Activated B cell treated with CpG ODN at 0.5 μM for 24 hours (primary cell): ENCODE measurements around the gene SIRPB1. TPM values are rescaled to one million over a fixed set of nuclear protein-coding genes. Genes with fewer than 3 reads are reported as not detected.
"Not testable (repeated sequence)": the region's sequence is repeated elsewhere in the genome, so short reads cannot be mapped to it uniquely, and the experiment has no call there.

Source experiments
- ATAC-seq: fragments of 200-7000 bp; cut with Tn5 transposase; one replicate; pipeline ENCODE4 v1.10.0; 2021; ENCODE audit warnings: low read depth, mild to moderate bottlenecking, moderate library complexity
- CTCF ChIA-PET: fragments of 350-600 bp; sonication (Branson Sonifier 250); formaldehyde crosslinking; loops from one replicate; lab custom pipeline; 2021; ENCODE audit warnings: antibody characterized with exemption; lab: Charles Lee
- POLR2A ChIA-PET: fragments of 350-600 bp; sonication (Branson Sonifier 250); formaldehyde crosslinking; loops from one replicate; lab custom pipeline; 2021; ENCODE audit warnings: antibody characterized with exemption; lab: Charles Lee
- DNase-seq: peaks from one replicate; pipeline ENCODE4 v3.0.0; 2022
- H3K27ac Mint-ChIP-seq: one replicate; pipeline ENCODE4 v1.8.0; 2020; ENCODE audit warnings: mixed read lengths
- H3K27me3 Mint-ChIP-seq: one replicate; pipeline ENCODE4 v1.8.0; 2021; ENCODE audit warnings: mixed read lengths
- H3K36me3 Mint-ChIP-seq: one replicate; pipeline ENCODE4 v1.8.0; 2021; ENCODE audit warnings: low read depth, mixed read lengths
- H3K4me1 Mint-ChIP-seq: one replicate; pipeline ENCODE4 v1.8.0; 2021; ENCODE audit warnings: mixed read lengths
- H3K4me3 Mint-ChIP-seq: one replicate; pipeline ENCODE4 v1.8.0; 2020; ENCODE audit warnings: mild to moderate bottlenecking, mixed read lengths
- H3K9me3 Mint-ChIP-seq: one replicate; pipeline ENCODE4 v1.8.0; 2020; ENCODE audit warnings: mixed read lengths
- intact Hi-C: fragments of 100-400 bp; cut with micrococcal nuclease; formaldehyde crosslinking; loops from one replicate; pipeline ENCODE4 v1.15.1; 2024
- total RNA-seq: library from RNA; stranded (reverse); gene quantifications from 2 replicates; pipeline ENCODE4 v1.2.3, GENCODE V29; 2022
- TF ChIP-seq, protein P1 (sequence below): fragments of 200-600 bp; IDR thresholded peaks from one replicate; pipeline ENCODE4 v1.8.0; 2022; ENCODE audit warnings: antibody characterized with exemption, mild to moderate bottlenecking

The SIRPB1 gene
- total RNA-seq, 1 donor from 2014 or later = 1.1 TPM

DNA sequence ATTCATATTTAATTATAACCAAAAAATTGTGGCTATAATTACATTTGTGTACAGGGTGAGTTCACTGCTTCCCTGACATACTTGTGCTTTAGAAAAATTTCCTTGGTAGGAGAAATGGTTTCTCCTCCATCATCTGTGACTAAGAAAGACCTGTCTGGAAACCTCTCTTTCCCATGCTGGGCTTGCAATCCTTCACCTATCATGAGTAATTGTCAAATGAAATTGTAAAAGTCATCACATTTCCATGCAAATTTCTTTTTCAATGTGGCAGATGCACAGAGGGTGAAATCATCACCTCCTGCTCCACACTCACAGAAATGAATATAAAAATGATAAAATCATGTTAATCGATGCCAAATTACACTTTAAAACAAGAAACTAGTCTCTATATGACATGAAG, 1.5 kb upstream of the SIRPB1 start:
- intact Hi-C loops = loop anchor here (5.0 kb wide), 1 partner anchor 46 kb away; no protein-coding TSS in a partner anchor
- Mint-ChIP-seq H3K27me3 (no peaks in the 10 kb centered on the region), H3K4me3 (no peak overlapping the region), H3K27ac (no peak overlapping the region), H3K9me3 (no peaks in the 10 kb centered on the region), H3K4me1 (peaks cover 65% of the 10 kb centered on the region), H3K36me3 (no peaks in the 10 kb centered on the region)
- TF ChIP-seq, protein P1, sequence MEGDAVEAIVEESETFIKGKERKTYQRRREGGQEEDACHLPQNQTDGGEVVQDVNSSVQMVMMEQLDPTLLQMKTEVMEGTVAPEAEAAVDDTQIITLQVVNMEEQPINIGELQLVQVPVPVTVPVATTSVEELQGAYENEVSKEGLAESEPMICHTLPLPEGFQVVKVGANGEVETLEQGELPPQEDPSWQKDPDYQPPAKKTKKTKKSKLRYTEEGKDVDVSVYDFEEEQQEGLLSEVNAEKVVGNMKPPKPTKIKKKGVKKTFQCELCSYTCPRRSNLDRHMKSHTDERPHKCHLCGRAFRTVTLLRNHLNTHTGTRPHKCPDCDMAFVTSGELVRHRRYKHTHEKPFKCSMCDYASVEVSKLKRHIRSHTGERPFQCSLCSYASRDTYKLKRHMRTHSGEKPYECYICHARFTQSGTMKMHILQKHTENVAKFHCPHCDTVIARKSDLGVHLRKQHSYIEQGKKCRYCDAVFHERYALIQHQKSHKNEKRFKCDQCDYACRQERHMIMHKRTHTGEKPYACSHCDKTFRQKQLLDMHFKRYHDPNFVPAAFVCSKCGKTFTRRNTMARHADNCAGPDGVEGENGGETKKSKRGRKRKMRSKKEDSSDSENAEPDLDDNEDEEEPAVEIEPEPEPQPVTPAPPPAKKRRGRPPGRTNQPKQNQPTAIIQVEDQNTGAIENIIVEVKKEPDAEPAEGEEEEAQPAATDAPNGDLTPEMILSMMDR = no peak
- no peak for DNase-seq
- CTCF ChIA-PET = no interaction called here
- ATAC-seq = no peak
- POLR2A ChIA-PET = no interaction called here

DNA sequence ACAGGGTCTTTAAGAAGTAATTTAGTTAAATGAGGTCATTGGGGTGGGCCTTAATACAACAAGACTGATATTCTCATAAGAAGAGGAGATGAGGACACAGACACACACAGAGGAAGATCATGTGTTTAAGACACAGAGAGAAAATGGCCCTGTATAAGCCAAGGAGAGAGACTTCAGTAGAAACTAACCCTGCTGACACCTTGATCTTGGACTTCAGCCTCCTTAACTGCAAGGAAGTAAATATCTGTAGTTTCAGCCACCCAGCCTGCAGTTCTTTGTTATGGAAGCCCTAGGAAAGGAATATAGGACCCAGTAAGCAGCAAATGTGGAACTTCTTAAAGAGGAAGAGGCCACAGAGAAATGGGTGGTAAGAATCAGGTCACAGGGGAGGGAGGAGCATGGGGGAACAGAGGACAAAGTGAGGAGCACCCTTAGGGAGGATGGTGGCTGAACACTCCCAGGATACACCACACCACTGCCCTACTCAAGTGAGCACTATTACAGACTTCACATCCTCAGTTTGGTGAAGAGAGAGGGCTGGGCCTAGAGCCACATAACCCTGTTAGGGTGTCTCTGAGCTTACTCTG, 762 bp downstream of the SIRPB1 start:
- no peak overlapping the region for H3K4me3 Mint-ChIP-seq
- TF ChIP-seq, protein P1 = no peak
- POLR2A ChIA-PET = no interaction called here
- peaks cover 62% of the 10 kb centered on the region for H3K4me1 Mint-ChIP-seq
- ATAC-seq (no peak), DNase-seq (no peak)
- no peaks in the 10 kb centered on the region for H3K36me3 Mint-ChIP-seq
- CTCF ChIA-PET = no interaction called here
- H3K27ac Mint-ChIP-seq = no peak overlapping the region
- H3K27me3 Mint-ChIP-seq = no peaks in the 10 kb centered on the region
- intact Hi-C loops = no loop called here
- no peaks in the 10 kb centered on the region for H3K9me3 Mint-ChIP-seq

DNA sequence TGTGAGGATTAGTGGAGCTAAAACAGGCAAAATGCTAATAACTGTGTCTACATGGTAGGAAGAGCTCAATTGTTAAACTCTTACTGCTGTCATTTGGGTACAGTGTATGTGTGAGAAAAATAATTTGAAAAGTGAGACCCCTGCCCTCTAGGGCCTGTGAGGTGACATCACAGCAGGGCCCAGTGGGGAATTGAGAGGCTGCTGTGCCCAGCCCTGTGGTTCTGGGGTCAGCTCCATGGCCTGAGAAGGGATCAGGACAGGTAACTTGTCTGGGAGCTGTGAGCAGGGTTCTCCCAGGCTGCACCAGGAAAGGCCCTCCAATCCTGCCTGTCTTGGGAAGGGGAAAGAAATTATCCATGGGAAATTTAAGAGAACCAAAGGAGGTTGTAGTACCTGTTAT, 1.3 kb downstream of the SIRPB1 start:
- Mint-ChIP-seq H3K4me3 (no peak overlapping the region), H3K9me3 (no peaks in the 10 kb centered on the region), H3K27me3 (no peaks in the 10 kb centered on the region), H3K36me3 (no peaks in the 10 kb centered on the region), H3K4me1 (peaks cover 56% of the 10 kb centered on the region), H3K27ac (no peak overlapping the region)
- ChIA-PET CTCF (no interaction called here), POLR2A (no interaction called here)
- TF ChIP-seq, protein P1 = no peak
- ATAC-seq = no peak
- intact Hi-C loops = no loop called here
- DNase-seq = no peak

DNA sequence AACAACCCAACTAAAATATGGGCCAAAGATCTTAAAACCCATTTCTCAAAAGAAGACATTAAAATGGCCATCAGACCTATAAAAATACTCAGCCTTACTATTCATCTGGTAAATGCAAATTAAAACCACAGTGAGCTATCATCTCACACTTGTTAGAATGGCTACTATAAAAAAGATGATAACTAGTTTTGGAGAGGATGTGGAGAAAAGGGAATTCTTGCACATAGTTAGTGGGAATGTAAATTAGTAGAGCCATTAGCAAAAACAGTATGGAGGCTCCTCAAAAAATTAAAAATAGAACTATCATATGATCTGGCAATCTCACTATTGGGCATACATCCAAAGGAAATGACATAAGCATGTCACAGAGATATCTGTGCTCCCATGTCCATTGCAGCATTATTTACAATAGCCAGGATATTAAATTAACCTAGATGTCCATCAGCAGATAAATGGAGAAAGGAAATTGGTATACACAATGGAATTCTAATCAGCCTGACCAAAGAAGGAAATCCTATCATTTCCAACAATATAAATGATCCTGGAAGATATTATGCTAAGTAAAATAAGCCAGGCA, 2.9 kb downstream of the SIRPB1 start:
- ATAC-seq (no peak), DNase-seq (no peak)
- Mint-ChIP-seq H3K36me3 (no peaks in the 10 kb centered on the region), H3K4me3 (no peak overlapping the region), H3K9me3 (no peaks in the 10 kb centered on the region), H3K4me1 (peaks cover 43% of the 10 kb centered on the region), H3K27ac (no peak overlapping the region), H3K27me3 (no peaks in the 10 kb centered on the region)
- CTCF ChIA-PET = no interaction called here
- intact Hi-C loops = no loop called here
- POLR2A ChIA-PET = no interaction called here
- TF ChIP-seq, protein P1 = no peak

DNA sequence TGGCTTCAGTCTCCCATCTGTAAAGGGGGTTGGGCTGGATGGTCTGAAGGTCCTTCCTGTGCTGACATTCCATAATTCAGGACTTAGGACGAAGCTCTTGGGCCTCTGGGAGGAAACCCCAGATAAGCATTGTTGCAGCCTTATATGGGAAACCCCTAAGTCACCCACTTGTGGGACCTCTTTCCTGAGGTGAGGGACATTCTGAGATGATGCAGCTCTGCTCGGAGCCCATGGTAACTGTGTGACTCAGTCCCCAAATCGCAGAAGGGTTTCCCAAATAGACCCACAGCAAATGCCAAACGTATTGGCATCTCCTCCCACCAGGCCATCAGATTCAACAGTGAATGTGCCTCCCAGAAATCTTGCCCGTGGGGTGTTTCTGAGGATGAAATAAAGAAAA, 9.4 kb downstream of the SIRPB1 start:
- H3K9me3 Mint-ChIP-seq, POLR2A ChIA-PET, DNase-seq, H3K27ac Mint-ChIP-seq, H3K36me3 Mint-ChIP-seq, H3K4me1 Mint-ChIP-seq, intact Hi-C loops, ATAC-seq, H3K4me3 Mint-ChIP-seq, H3K27me3 Mint-ChIP-seq, CTCF ChIA-PET: not testable (repeated sequence)

DNA sequence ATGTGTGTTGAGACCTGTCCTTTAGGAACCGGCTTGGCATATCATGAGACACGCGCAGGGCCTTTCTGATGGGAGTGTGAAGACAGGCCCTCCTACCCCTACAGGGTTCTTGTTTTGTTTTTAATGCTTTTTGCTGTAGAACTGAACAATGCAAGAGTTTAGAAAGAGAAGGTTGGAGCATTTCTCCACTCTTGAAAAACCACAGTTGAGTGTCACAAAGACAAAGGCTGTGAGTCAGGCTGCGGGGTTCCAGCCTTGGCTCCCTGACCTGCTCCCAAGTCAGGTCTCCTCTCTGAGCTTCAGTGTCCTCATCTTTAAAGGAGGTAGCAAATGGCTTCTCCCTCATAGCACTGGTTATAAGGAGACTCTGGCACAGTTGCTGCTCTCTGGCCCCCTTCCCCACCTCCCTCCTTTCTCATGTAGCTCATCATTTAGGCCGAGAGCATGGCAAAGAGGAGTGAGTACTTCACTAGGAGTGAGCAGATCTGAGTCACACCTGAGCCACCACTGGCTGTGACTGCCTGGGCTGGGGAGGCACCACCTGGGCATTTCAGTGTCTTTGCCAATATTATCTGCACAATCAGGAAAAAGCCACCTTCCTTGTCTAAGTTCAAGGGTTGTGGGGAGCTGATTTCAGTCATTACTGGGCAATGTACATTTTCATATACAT, 11.0 kb downstream of the SIRPB1 start:
- not testable (repeated sequence) for DNase-seq

More for the DNA sequence above, 11.0 kb downstream of the SIRPB1 start:
- H3K9me3 Mint-ChIP-seq, intact Hi-C loops, H3K4me3 Mint-ChIP-seq, H3K36me3 Mint-ChIP-seq, POLR2A ChIA-PET, H3K27ac Mint-ChIP-seq, CTCF ChIA-PET, H3K4me1 Mint-ChIP-seq, ATAC-seq, H3K27me3 Mint-ChIP-seq: not testable (repeated sequence)
